Neural cell (in vitro differentiated cells): ENCODE measurements around the gene HLA-A. TPM values are rescaled to one million over a fixed set of nuclear protein-coding genes. Genes with fewer than 3 reads are reported as not detected.

Experiments
- H2AFZ ChIP-seq: fragments of 200-600, 300-800 bp; sonication (generic), shearing (Covaris generic); 2 replicates; pipeline ENCODE4 v1.6.0; 2014; ENCODE audit warnings: low read depth, mild to moderate bottlenecking, antibody characterized with exemption, low read length, moderate library complexity
- H3F3A ChIP-seq: fragments of 200-600 bp; shearing (Covaris generic); 2 replicates; pipeline ENCODE4 v1.6.1; 2016; ENCODE audit warnings: mild to moderate bottlenecking, moderate library complexity, mixed read lengths, antibody characterized with exemption, low read length; ENCODE audit not compliant: insufficient read depth, poor library complexity, severe bottlenecking
- H3K27ac ChIP-seq: fragments of 200-600, 300-800 bp; sonication (generic), shearing (Covaris generic); 2 replicates; pipeline ENCODE4 v1.5.1; 2014; ENCODE audit warnings: mild to moderate bottlenecking, low read length, moderate library complexity
- H3K27me3 ChIP-seq: fragments of 300-800, 200-600 bp; sonication (generic), shearing (Covaris generic); 2 replicates; pipeline ENCODE4 v1.6.0; 2014; ENCODE audit warnings: mild to moderate bottlenecking, low read depth, low read length, moderate library complexity; ENCODE audit not compliant: insufficient read depth
- H3K36me3 ChIP-seq: fragments of 300-800, 200-600 bp; sonication (generic), shearing (Covaris generic); 2 replicates; pipeline ENCODE4 v1.5.1; 2014; ENCODE audit warnings: mild to moderate bottlenecking, antibody characterized with exemption, low read length, moderate library complexity; ENCODE audit not compliant: insufficient read depth
- H3K4me2 ChIP-seq: fragments of 300-800, 200-600 bp; sonication (generic), shearing (Covaris generic); 2 replicates; pipeline ENCODE4 v1.6.0; 2014; ENCODE audit warnings: mild to moderate bottlenecking, low read length
- H3K4me3 ChIP-seq: fragments of 300-800, 200-600 bp; sonication (generic), shearing (Covaris generic); 2 replicates; pipeline ENCODE4 v1.5.1; 2014; ENCODE audit warnings: mild to moderate bottlenecking, low read length, moderate library complexity
- H3K79me2 ChIP-seq: fragments of 200-600 bp; shearing (Covaris generic); replicated peaks from 2 replicates; pipeline ENCODE4 v1.6.0; 2014; ENCODE audit warnings: mild to moderate bottlenecking, low read length, moderate library complexity; ENCODE audit not compliant: insufficient read depth
- H3K9ac ChIP-seq: fragments of 300-800, 200-600 bp; sonication (generic), shearing (Covaris generic); 2 replicates; pipeline ENCODE4 v1.6.1; 2016; ENCODE audit warnings: mild to moderate bottlenecking, low read length, mixed read lengths
- H3K9me2 ChIP-seq: fragments of 200-600 bp; shearing (Covaris generic); 2 replicates; pipeline ENCODE4 v1.6.1; 2016; ENCODE audit warnings: mild to moderate bottlenecking, low read length, mixed read lengths; ENCODE audit not compliant: insufficient read depth
- H3K9me3 ChIP-seq: fragments of 200-600, 300-800 bp; sonication (generic), shearing (Covaris generic); 2 replicates; pipeline ENCODE4 v1.6.1; 2016; ENCODE audit warnings: mild to moderate bottlenecking, mixed run types, low read length, moderate library complexity, mixed read lengths
- H4K20me1 ChIP-seq: fragments of 200-600 bp; shearing (Covaris generic); 2 replicates; pipeline ENCODE4 v1.6.1; 2016; ENCODE audit warnings: mild to moderate bottlenecking, mixed run types; ENCODE audit not compliant: insufficient read depth
- EP300 ChIP-seq: fragments of 450-650 bp; conservative IDR thresholded peaks from 2 replicates; pipeline ENCODE4 v1.6.1; 2014; ENCODE audit warnings: antibody characterized with exemption, mild to moderate bottlenecking, moderate library complexity; ENCODE audit not compliant: poor library complexity, severe bottlenecking
- EZH2 ChIP-seq: fragments of 200-600, 300-800 bp; shearing (Covaris generic), sonication (generic); IDR thresholded peaks from 2 replicates; pipeline ENCODE4 v1.6.1; 2014; ENCODE audit warnings: antibody characterized with exemption, low read length, borderline replicate concordance, mild to moderate bottlenecking; ENCODE audit not compliant: insufficient read depth, poor library complexity, severe bottlenecking
- MXI1 ChIP-seq: fragments of 450-650 bp; conservative IDR thresholded peaks from 2 replicates; pipeline ENCODE4 v1.6.1; 2014; ENCODE audit warnings: antibody characterized with exemption, mild to moderate bottlenecking; ENCODE audit not compliant: poor library complexity, severe bottlenecking
- POLR2AphosphoS5 ChIP-seq: IDR thresholded peaks from 2 replicates; pipeline ENCODE4 v1.6.1; 2012
- RAD21 ChIP-seq: fragments of 450-650 bp; conservative IDR thresholded peaks from 2 replicates; pipeline ENCODE4 v1.6.1; 2014; ENCODE audit warnings: antibody characterized with exemption, mild to moderate bottlenecking, moderate library complexity
- SMC3 ChIP-seq: fragments of 450-650 bp; conservative IDR thresholded peaks from 2 replicates; pipeline ENCODE4 v1.6.1; 2014; ENCODE audit warnings: antibody characterized with exemption, mild to moderate bottlenecking, moderate library complexity; ENCODE audit not compliant: poor library complexity
- TAF1 ChIP-seq: IDR thresholded peaks from 2 replicates; pipeline ENCODE4 v1.6.1; 2012; ENCODE audit warnings: low read depth
- polyA plus RNA-seq: library from polyadenylated mRNA; depleted of rRNA; stranded (reverse); fragments of >200 nt; gene quantifications from 2 replicates; pipeline ENCODE4 v1.2.3, GENCODE V29; 2014
- TF ChIP-seq, protein P1 (sequence below): IDR thresholded peaks from 2 replicates; pipeline ENCODE4 v1.6.1; 2012; ENCODE audit warnings: borderline replicate concordance
- TF ChIP-seq, protein P2 (sequence below): fragments of 450-650 bp; IDR thresholded peaks from 2 replicates; pipeline ENCODE4 v1.5.1; 2014; ENCODE audit warnings: antibody characterized with exemption, mild to moderate bottlenecking, moderate library complexity; ENCODE audit not compliant: poor library complexity, severe bottlenecking

The HLA-A gene
- polyA plus RNA-seq, 1 donor from 2014 or later, result 47.6 TPM

DNA sequence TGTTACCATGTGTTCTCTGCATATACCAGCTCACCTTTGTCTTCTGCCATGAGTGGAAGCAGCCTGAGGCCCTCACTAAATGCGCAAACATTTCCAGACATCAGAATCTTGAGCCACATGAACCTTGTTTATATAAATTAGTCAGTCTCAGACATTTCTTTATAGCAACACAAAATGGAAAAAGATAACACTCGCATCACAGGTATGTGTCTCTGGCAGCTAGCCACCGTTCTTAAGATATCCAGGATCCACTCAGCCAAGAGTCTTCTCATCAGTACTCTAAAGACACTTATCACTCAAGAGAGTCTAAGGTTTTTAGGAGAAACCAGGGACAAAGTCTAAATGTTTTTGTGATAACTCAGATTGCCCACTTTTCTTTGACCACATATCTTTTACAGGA lies 43.1 kb upstream of the HLA-A start:
- no peaks in the 10 kb centered on the region for H3K36me3 ChIP-seq
- TF ChIP-seq TAF1 (no peak), SMC3 (no peak), POLR2AphosphoS5 (no peak), EZH2 (no peak), MXI1 (no peak), RAD21 (no peak), EP300 (no peak)
- TF ChIP-seq, protein P1, sequence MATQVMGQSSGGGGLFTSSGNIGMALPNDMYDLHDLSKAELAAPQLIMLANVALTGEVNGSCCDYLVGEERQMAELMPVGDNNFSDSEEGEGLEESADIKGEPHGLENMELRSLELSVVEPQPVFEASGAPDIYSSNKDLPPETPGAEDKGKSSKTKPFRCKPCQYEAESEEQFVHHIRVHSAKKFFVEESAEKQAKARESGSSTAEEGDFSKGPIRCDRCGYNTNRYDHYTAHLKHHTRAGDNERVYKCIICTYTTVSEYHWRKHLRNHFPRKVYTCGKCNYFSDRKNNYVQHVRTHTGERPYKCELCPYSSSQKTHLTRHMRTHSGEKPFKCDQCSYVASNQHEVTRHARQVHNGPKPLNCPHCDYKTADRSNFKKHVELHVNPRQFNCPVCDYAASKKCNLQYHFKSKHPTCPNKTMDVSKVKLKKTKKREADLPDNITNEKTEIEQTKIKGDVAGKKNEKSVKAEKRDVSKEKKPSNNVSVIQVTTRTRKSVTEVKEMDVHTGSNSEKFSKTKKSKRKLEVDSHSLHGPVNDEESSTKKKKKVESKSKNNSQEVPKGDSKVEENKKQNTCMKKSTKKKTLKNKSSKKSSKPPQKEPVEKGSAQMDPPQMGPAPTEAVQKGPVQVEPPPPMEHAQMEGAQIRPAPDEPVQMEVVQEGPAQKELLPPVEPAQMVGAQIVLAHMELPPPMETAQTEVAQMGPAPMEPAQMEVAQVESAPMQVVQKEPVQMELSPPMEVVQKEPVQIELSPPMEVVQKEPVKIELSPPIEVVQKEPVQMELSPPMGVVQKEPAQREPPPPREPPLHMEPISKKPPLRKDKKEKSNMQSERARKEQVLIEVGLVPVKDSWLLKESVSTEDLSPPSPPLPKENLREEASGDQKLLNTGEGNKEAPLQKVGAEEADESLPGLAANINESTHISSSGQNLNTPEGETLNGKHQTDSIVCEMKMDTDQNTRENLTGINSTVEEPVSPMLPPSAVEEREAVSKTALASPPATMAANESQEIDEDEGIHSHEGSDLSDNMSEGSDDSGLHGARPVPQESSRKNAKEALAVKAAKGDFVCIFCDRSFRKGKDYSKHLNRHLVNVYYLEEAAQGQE, result no peak
- TF ChIP-seq, protein P2, sequence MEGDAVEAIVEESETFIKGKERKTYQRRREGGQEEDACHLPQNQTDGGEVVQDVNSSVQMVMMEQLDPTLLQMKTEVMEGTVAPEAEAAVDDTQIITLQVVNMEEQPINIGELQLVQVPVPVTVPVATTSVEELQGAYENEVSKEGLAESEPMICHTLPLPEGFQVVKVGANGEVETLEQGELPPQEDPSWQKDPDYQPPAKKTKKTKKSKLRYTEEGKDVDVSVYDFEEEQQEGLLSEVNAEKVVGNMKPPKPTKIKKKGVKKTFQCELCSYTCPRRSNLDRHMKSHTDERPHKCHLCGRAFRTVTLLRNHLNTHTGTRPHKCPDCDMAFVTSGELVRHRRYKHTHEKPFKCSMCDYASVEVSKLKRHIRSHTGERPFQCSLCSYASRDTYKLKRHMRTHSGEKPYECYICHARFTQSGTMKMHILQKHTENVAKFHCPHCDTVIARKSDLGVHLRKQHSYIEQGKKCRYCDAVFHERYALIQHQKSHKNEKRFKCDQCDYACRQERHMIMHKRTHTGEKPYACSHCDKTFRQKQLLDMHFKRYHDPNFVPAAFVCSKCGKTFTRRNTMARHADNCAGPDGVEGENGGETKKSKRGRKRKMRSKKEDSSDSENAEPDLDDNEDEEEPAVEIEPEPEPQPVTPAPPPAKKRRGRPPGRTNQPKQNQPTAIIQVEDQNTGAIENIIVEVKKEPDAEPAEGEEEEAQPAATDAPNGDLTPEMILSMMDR, result no peak
- H3K4me2 ChIP-seq, result no peak overlapping the region
- no peaks in the 10 kb centered on the region for H3F3A ChIP-seq
- no peaks in the 10 kb centered on the region for H3K79me2 ChIP-seq
- no peaks in the 10 kb centered on the region for H4K20me1 ChIP-seq
- H3K4me3 ChIP-seq, result no peak overlapping the region
- H3K9ac ChIP-seq, result no peak overlapping the region
- no peak overlapping the region for H2AFZ ChIP-seq
- H3K9me2 ChIP-seq, result no peaks in the 10 kb centered on the region
- no peaks in the 10 kb centered on the region for H3K9me3 ChIP-seq
- no peaks in the 10 kb centered on the region for H3K27me3 ChIP-seq
- H3K27ac ChIP-seq, result no peak overlapping the region

DNA sequence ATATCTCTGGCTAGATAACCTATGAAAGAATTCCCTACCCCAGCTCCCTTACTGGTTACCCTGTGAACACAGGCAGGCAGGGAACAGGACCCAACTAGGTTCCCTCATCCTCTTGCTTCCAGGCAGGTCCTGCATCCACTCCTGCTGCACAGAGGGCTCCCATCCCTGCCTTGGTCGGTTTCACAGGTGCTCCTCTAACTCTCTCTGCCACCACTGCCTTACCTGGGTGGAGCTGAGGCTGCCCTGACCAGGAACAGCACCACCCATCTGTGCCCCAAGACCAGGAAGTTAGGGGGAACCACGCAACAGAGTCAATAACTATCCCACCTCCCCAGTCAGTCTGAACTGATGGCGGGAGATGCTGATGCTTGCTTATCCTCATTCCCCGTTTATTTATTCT lies 37.0 kb upstream of the HLA-A start:
- Histone ChIP-seq H2AFZ (no peak overlapping the region), H3K27ac (no peak overlapping the region), H3K4me2 (no peak overlapping the region), H3F3A (no peaks in the 10 kb centered on the region), H3K9me2 (no peaks in the 10 kb centered on the region), H3K36me3 (no peaks in the 10 kb centered on the region), H3K27me3 (no peaks in the 10 kb centered on the region), H3K9me3 (no peaks in the 10 kb centered on the region), H3K9ac (no peak overlapping the region), H4K20me1 (no peaks in the 10 kb centered on the region), H3K79me2 (no peaks in the 10 kb centered on the region), H3K4me3 (no peak overlapping the region)
- no peak for TF ChIP-seq EP300
- TF ChIP-seq POLR2AphosphoS5, result no peak
- TF ChIP-seq EZH2, result no peak
- TF ChIP-seq SMC3, result no peak
- TF ChIP-seq TAF1, result no peak
- TF ChIP-seq MXI1, result no peak
- no peak for TF ChIP-seq RAD21
- TF ChIP-seq, protein P2, result no peak
- TF ChIP-seq, protein P1, result no peak
